Subcutaneous abdominal adipose tissue (tissue), 5 donors: ENCODE data around the gene UQCR11.

Source experiments
- H3K27ac ChIP-seq: one replicate; pipeline ENCODE4 v1.7.0; 2013; ENCODE audit warnings: low read depth, mild to moderate bottlenecking, inconsistent platforms, low read length, moderate library complexity
- H3K27me3 ChIP-seq, 5 donors: one replicate each; pipeline ENCODE4 v1.7.0; 2013; ENCODE audit warnings: low read length in 5 of 5, inconsistent platforms in 1 of 5; ENCODE audit not compliant: control insufficient read depth in 5 of 5, insufficient read depth in 4 of 5
- H3K36me3 ChIP-seq, 5 donors: one replicate each; pipeline ENCODE4 v1.7.0; 2013; ENCODE audit warnings: low read length in 5 of 5; ENCODE audit not compliant: control insufficient read depth in 5 of 5, insufficient read depth in 5 of 5
- H3K4me1 ChIP-seq, 5 donors: one replicate each; pipeline ENCODE4 v1.7.0; 2013; ENCODE audit warnings: low read length in 5 of 5, mild to moderate bottlenecking in 3 of 5, moderate library complexity in 1 of 5; ENCODE audit not compliant: control insufficient read depth in 5 of 5, insufficient read depth in 5 of 5
- H3K4me3 ChIP-seq, 5 donors: one replicate each; pipeline ENCODE4 v1.7.0; 2013; ENCODE audit warnings: low read length in 5 of 5, low read depth in 1 of 5
- H3K9ac ChIP-seq, 5 donors: one replicate each; pipeline ENCODE4 v1.7.0; 2013; ENCODE audit warnings: low read length in 5 of 5, mild to moderate bottlenecking in 4 of 5, moderate library complexity in 3 of 5
- H3K9me3 ChIP-seq, 5 donors: one replicate each; pipeline ENCODE4 v1.7.0; 2013; ENCODE audit warnings: low read length in 5 of 5; ENCODE audit not compliant: control insufficient read depth in 5 of 5
- donor health status: healthy.
- donor health status: healthy.
- donor health status: healthy.
- donor health status: healthy.
- donor health status: healthy.

The UQCR11 gene

DNA sequence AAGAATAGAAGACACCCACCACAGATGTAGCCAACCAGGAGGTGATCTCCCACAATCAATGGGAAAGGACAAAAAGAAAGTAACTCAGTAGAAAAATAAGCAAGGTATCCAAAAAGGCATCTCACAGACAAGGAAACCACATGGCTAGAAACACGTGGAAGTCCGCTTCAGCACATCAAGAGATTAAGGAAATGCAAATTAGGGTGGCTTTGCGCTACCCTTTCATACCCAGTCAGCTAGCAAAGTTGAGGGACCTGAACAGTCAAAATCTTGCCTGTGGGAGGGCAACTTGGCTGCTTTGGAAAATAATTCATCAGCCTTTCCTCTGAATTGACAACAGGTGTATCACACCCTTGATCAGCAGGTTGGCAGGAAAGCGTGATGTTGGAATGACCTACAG lies 11.6 kb upstream of the UQCR11 start:
- Histone ChIP-seq H3K27me3 (no peaks in the 10 kb centered on the region), H3K9ac (no peak overlapping the region), H3K4me1 (no peaks in the 10 kb centered on the region), H3K27ac (no peak overlapping the region), H3K36me3 (peaks cover 0 to 95% (median 71%) of the 10 kb centered on the region in 5 donors), H3K4me3 (no peak overlapping the region), H3K9me3 (no peaks in the 10 kb centered on the region)

DNA sequence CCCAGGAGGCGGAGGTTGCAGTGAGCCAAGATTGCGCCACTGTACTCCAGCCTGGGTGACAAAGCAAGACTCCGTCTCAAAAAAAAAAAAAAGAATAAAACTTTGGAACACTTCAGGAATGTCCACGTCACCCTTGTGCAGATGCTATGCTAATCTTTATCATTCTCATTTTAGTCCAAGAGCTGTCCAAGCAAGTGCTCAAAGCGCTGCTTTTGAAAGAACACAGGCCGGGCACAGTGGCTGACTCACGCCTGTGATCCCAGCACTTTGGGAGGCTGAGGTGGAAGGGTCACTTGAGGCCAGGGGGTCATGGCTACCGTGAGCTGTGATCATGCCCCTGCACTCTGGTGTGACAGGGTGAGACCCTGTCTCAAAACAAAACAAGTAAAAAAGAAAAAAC lies 11.1 kb upstream of the UQCR11 start:
- no peak overlapping the region for H3K9ac ChIP-seq
- H3K9me3 ChIP-seq, result no peaks in the 10 kb centered on the region
- no peaks in the 10 kb centered on the region for H3K27me3 ChIP-seq
- no peak overlapping the region for H3K27ac ChIP-seq
- no peaks in the 10 kb centered on the region for H3K4me1 ChIP-seq
- H3K36me3 ChIP-seq, result peaks cover 0 to 95% (median 71%) of the 10 kb centered on the region in 5 donors
- H3K4me3 ChIP-seq, result no peak overlapping the region

DNA sequence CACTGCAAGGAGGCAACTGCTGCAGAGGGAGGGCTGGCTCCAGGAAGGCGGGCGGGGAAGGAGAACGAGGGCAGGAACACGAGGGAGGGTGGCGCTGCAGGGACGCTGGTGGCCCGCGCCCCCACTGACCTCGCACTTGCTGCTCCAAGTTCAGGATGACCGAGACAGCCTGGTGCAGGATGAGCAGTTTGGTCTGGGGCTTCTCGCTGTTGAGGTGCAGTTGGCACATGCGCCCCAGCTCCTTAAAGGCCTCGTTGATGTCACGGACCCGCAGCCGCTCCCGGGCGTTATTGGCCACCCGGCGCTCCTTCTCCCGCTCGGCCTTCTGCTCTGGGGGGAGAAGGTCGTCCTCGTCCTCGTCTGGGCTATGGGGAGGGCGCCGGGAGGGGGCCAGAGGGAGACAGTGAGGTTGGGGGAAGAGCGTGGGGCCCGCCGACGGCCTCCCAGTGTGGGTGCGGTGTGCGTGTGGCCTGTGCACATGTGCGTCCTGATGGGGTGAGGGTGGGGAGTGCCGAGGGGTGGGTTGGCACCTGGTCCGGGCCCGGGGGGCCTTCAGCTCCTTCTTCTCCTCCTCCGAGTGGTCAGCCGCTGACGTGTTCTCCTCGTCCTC lies 10.0 kb upstream of the UQCR11 start:
- H3K9ac ChIP-seq, result no peak overlapping the region
- H3K36me3 ChIP-seq, result peaks cover 0 to 91% (median 68%) of the 10 kb centered on the region in 5 donors
- H3K4me1 ChIP-seq, result no peaks in the 10 kb centered on the region
- no peaks in the 10 kb centered on the region for H3K27me3 ChIP-seq
- H3K9me3 ChIP-seq, result no peaks in the 10 kb centered on the region
- no peak overlapping the region for H3K4me3 ChIP-seq
- no peak overlapping the region for H3K27ac ChIP-seq

DNA sequence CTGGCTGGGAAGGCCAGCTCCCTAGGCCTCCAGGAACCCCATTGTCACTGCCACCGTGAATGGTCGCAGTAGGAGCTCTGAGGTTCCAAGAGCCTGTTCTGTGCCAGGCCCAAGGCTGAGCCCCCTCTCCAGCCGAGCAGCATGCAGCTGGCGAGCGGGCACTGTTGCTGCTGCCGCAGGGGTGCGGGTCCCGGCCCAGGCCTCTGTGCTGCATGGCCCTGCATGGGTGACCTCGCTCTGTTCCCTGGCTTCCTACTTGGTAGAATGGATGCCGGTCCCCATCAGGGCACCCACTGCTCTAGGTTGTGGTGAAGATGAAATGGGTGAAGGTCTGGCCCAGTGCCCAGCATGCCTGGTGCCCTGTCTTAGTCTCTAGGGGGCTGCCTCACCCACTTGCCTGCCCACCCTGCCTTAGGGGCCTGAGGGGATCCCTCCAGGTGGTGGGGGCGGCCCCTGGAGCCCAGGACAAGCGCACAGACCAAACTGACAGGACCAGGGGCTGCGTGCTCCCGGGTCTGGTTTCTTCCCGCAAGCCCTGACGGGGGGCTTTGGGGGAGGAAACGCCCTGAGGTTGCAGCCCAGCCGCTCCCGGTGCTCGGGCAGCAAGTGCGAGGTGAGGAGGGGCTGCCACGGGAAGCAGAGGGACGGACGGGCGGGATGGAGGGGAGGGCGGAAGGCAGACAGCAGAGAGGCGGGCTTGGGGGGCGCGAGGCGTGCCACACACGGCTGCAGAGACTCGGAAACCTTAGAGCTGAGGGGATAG lies 8.7 kb upstream of the UQCR11 start:
- Histone ChIP-seq H3K27ac (no peak overlapping the region), H3K9me3 (no peaks in the 10 kb centered on the region), H3K27me3 (no peaks in the 10 kb centered on the region), H3K36me3 (peaks cover 0 to 84% (median 64%) of the 10 kb centered on the region in 5 donors), H3K4me1 (peaks cover 0 to 6% (median 0%) of the 10 kb centered on the region in 5 donors), H3K9ac (no peak overlapping the region), H3K4me3 (no peak overlapping the region)

DNA sequence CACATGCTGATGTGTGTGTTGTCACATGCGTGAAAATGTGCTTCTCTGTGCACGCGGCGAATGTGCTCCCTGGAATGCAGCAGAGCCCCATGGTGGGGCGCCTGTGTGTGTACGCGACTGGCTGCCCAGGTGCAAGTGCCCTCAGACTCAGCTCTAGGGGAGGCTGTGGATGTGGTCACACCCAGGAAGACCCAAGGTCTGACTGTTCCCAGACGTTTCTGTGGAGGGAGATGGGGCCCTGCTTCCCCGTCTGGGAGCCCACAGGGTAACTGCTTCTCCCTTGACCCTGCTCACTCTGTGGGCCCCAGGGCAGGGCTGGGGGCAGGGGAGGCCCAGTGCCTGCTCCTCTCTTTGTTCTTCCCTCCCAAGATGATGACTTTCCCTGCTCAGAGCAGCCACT lies 7.9 kb upstream of the UQCR11 start:
- peaks cover 0 to 78% (median 59%) of the 10 kb centered on the region in 5 donors for H3K36me3 ChIP-seq

DNA sequence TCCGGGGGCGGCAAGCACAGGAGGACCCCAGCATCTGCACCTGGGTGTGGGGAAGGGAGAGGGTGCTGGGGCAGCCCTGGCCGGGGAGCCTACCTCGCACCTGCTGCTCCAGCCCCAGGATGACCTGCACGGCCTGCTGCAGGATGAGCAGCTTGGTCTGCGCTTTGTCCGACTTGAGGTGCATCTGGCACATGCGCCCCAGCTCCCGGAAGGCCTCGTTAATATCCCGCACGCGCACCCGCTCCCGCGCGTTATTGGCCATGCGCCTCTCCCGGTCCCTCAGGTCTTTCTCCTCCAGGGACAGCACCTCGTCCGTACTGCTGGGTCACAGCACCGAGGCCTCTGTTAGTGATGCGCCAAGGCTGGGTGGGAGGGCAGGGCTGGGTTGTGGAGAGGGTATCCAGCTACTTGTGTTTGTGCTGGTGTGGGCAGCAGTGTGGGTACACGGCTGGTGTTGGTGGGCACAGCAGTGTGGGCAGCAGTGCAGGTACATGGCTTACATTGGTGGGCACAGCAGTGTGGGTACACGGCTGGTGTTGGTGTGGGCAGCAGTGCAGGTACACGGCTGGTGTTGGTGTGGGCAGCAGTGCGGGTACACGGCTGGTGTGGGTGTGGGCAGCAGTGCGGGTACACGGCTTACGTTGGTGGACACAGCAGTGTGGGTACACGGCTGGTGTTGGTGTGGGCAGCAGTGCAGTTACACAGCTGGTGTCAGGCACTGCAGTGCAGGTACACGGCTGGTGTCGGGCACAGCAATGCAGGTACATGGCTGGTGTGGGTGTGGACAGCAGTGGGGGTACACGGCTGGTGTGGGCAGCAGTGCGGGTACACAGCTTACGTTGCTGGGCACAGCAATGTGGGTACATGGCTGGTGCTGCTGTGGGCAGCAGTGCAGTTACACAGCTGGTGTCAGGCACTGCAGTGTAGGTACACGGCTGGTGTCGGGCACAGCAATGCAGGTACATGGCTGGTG lies 7.1 kb upstream of the UQCR11 start:
- H3K36me3 ChIP-seq, result peaks cover 0 to 70% (median 56%) of the 10 kb centered on the region in 5 donors

More for the DNA sequence above, 7.9 kb upstream of the UQCR11 start:
- no peak overlapping the region for H3K4me3 ChIP-seq
- no peak overlapping the region for H3K9ac ChIP-seq
- no peaks in the 10 kb centered on the region for H3K27me3 ChIP-seq
- H3K27ac ChIP-seq, result no peak overlapping the region
- H3K9me3 ChIP-seq, result no peaks in the 10 kb centered on the region
- H3K4me1 ChIP-seq, result peaks cover 0 to 14% (median 5%) of the 10 kb centered on the region in 5 donors

DNA sequence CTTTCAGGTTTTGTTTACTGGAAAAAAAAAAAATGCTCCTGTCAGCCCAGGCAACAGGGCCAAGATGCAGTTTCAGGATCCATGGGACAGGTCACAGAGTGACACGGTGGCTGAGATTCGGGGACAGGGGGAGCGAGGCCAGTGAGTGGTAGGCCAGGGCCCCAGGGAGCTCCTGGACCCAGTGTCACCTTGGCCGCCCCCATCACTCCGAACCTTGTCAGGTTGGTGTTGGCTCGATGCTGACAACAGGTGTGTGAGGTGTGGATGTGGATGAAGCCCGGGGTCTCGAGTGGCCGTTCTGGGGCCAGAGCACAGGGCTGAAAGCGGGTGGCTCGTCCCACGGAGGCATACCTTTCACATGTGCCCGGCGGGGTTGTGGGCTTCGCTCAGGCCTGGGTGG lies 6.1 kb upstream of the UQCR11 start:
- H3K36me3 ChIP-seq, result peaks cover 0 to 61% (median 54%) of the 10 kb centered on the region in 5 donors
- peaks cover 0 to 16% (median 7%) of the 10 kb centered on the region in 5 donors for H3K4me1 ChIP-seq
- no peak overlapping the region for H3K4me3 ChIP-seq
- H3K27ac ChIP-seq, result no peak overlapping the region
- no peaks in the 10 kb centered on the region for H3K27me3 ChIP-seq
- no peaks in the 10 kb centered on the region for H3K9me3 ChIP-seq
- no peak overlapping the region for H3K9ac ChIP-seq

More for the DNA sequence above, 7.1 kb upstream of the UQCR11 start:
- Histone ChIP-seq H3K9me3 (no peaks in the 10 kb centered on the region), H3K4me3 (no peak overlapping the region), H3K27me3 (no peaks in the 10 kb centered on the region), H3K9ac (no peak overlapping the region), H3K4me1 (peaks cover 0 to 14% (median 5%) of the 10 kb centered on the region in 5 donors), H3K27ac (no peak overlapping the region)

DNA sequence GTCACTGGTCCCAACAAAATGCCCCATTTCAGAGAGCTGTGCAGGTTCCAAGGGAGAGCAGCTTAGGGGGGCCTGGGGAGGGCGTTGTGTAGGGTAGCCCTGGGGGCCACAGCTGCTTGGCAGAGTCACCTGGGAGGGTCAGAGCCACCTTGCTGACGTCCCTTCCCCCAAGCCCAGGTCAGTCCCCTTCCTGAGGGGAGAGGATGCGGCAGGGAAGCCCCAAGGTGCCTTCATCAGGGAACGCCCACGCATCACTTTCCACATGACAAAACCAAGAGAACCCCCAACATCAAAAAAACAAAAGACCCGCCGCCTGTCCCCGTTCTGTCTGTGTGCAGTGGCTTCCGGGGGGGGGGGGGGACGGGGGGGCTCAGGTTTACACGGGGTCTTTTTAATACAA lies 5.3 kb upstream of the UQCR11 start:
- Histone ChIP-seq H3K9me3 (no peaks in the 10 kb centered on the region), H3K27ac (no peak overlapping the region), H3K4me1 (peaks cover 0 to 23% (median 15%) of the 10 kb centered on the region in 5 donors), H3K4me3 (no peak overlapping the region), H3K27me3 (no peaks in the 10 kb centered on the region), H3K36me3 (peaks cover 0 to 54% (median 50%) of the 10 kb centered on the region in 5 donors), H3K9ac (no peak overlapping the region)

DNA sequence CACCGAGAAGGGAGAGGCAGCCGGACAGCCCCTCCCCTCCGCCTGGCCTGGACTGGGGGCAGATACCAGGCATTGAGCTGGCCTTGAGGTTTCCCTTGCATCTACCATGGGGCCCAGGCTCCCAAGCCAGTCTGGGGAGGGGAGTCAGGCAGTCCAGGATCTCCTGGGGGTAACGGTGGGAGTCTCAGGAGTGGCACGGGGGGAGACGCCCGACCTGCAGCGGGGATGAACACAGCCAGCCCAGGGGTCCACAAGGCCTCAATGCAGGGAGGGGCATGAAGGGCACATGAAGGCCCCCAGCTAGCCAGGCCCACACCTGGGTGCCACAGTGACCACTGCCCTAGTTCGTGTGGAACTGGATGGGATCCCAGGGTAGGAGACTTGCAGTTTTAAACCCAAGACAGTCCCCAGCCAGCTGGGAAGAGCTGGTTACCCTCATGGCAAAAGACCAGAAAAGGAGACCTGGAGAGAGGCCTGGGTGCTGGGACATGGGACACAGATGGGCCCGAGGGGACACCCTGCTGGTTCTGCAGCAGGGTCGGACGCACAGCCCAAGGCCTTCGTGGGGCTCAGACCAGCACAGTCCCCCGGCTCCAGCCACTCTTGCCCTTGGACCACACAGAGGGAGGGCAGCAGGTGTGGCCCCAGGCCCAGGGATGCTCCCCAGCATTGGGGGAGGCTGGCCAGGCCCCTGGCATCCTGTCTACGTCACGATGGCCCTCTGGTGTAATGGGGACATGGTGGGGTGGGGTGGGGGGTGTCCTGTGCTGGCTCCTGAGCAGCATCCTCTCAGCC lies 4.6 kb upstream of the UQCR11 start:
- no peak overlapping the region for H3K9ac ChIP-seq
- no peak overlapping the region for H3K4me3 ChIP-seq
- H3K27ac ChIP-seq, result no peak overlapping the region
- peaks cover 0 to 47% (median 43%) of the 10 kb centered on the region in 5 donors for H3K36me3 ChIP-seq
- no peaks in the 10 kb centered on the region for H3K27me3 ChIP-seq
- no peaks in the 10 kb centered on the region for H3K9me3 ChIP-seq
- H3K4me1 ChIP-seq, result peaks cover 0 to 27% (median 17%) of the 10 kb centered on the region in 5 donors
